Activated T-helper 17 cell treated with anti-CD3 and anti-CD28 coated beads, Interleukin-2, amount 50 U/mL, for 72 hours (primary cell): ENCODE data around the gene PRICKLE2. TPM values are rescaled to one million over a fixed set of nuclear protein-coding genes. Genes with fewer than 3 reads are reported as not detected.

Experiments used
- ATAC-seq: fragments of 150-1000 bp; cut with Tn5 transposase; replicated peaks from 2 replicates; pipeline ENCODE4 v1.10.0; 2021; ENCODE audit warnings: mild to moderate bottlenecking, moderate library complexity
- H3K27ac Mint-ChIP-seq: one replicate; pipeline ENCODE4 v1.8.0; 2022; ENCODE audit warnings: mixed read lengths
- H3K27me3 Mint-ChIP-seq: one replicate; pipeline ENCODE4 v1.8.0; 2022; ENCODE audit warnings: mixed read lengths
- H3K36me3 Mint-ChIP-seq: one replicate; pipeline ENCODE4 v1.8.0; 2022; ENCODE audit warnings: low read depth, mild to moderate bottlenecking, mixed read lengths
- H3K4me1 Mint-ChIP-seq: one replicate; pipeline ENCODE4 v1.8.0; 2022; ENCODE audit warnings: mixed read lengths
- H3K4me3 Mint-ChIP-seq: one replicate; pipeline ENCODE4 v1.8.0; 2022; ENCODE audit warnings: mild to moderate bottlenecking, mixed read lengths
- H3K9me3 Mint-ChIP-seq: one replicate; pipeline ENCODE4 v1.8.0; 2022; ENCODE audit warnings: mixed read lengths
- total RNA-seq, 2 donors: library from RNA; stranded (reverse); gene quantifications; one replicate each; pipeline ENCODE4 v1.2.3, GENCODE V29; 2022

The PRICKLE2 gene
- total RNA-seq, 2 donors from 2014 or later = not detected

DNA sequence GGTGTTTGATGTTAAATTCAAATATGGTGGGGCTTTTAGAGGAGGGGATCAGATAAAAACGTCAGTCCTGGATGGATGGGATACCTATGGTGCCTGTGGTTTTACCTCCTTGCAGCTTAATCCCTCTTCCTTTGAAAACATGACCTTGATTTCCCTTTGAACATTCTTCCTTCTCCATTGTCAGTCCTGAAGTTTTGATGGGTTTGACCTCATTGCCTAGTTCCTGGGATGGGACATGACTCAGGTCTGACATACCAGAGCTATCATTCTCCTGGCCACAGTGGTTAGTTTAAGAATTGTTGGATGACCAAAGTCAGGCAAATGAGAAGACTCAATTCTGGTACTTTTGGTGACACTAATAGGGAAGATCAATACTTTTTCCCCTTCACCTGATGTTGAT lies 87.2 kb downstream of the PRICKLE2 start:
- Mint-ChIP-seq H3K4me3 (no peak overlapping the region), H3K4me1 (no peaks in the 10 kb centered on the region), H3K27ac (no peak overlapping the region), H3K27me3 (peaks cover 3% of the 10 kb centered on the region), H3K36me3 (no peaks in the 10 kb centered on the region), H3K9me3 (no peaks in the 10 kb centered on the region)
- ATAC-seq = no peak

DNA sequence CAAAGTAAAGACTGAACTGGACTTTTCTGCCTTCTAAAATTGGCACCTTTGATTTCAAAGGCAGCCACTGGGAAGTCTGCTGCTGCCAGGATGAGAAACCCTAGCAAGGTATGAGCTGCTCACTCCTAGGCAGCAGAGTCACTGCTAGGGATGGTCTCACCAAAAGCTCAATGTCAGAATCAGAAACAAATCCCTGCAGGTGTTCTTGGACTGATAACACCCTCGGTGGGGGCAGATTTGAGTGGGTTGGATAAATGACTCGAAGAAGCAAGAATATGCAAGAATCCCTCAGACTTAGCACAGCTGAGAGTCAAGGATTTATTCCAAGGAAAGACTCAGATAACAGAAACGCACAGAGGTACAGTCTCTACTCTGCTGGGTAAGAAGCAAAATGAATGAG lies 90.4 kb downstream of the PRICKLE2 start:
- Mint-ChIP-seq H3K36me3 (no peaks in the 10 kb centered on the region), H3K4me3 (no peak overlapping the region), H3K27me3 (peaks cover 6% of the 10 kb centered on the region), H3K4me1 (no peaks in the 10 kb centered on the region), H3K9me3 (no peaks in the 10 kb centered on the region), H3K27ac (no peak overlapping the region)
- ATAC-seq = no peak

DNA sequence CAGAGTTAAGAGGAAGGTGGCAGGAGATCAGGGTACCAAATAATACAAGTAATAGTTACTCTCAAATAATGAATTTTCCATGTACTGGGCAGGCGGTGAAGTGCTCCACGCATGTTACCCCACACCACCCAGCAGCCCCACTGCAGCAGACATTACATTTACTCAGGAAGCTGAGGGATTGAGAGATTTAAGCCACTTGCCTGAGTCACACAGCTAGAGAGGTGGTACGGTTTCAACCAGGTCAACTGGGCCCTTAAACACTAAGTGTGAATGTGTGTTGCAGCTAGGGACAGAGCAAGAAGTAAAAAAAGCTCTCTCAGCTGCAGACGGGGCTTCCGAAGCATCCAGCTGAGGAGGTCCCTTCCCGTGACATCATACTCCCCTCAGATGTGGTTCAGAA lies 91.3 kb downstream of the PRICKLE2 start:
- Mint-ChIP-seq H3K27ac (no peak overlapping the region), H3K4me1 (no peaks in the 10 kb centered on the region), H3K36me3 (no peaks in the 10 kb centered on the region), H3K4me3 (no peak overlapping the region), H3K27me3 (peaks cover 12% of the 10 kb centered on the region), H3K9me3 (no peaks in the 10 kb centered on the region)
- ATAC-seq = no peak

DNA sequence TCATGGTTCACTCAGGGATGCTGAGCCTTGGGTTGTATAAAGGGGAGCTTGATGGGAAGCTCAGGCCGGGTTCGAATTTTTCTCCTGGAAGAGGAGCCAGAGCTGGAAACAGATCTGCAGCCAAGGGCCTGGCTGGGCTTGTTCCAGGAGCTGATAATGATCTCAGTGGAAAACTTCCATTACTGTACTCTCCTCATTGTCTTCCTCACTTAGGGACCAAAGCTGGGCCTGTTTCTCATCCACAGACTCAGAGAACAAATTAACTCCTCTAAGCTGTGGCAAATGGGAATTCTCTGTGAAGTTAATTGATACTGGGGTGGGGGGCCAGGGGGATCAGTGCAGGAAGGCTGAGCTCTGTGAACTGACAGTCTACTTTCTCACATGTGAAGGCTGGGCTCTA lies 92.0 kb downstream of the PRICKLE2 start:
- Mint-ChIP-seq H3K27ac (no peak overlapping the region), H3K36me3 (no peaks in the 10 kb centered on the region), H3K27me3 (peaks cover 15% of the 10 kb centered on the region), H3K4me3 (no peak overlapping the region), H3K4me1 (no peaks in the 10 kb centered on the region), H3K9me3 (no peaks in the 10 kb centered on the region)
- ATAC-seq = no peak

DNA sequence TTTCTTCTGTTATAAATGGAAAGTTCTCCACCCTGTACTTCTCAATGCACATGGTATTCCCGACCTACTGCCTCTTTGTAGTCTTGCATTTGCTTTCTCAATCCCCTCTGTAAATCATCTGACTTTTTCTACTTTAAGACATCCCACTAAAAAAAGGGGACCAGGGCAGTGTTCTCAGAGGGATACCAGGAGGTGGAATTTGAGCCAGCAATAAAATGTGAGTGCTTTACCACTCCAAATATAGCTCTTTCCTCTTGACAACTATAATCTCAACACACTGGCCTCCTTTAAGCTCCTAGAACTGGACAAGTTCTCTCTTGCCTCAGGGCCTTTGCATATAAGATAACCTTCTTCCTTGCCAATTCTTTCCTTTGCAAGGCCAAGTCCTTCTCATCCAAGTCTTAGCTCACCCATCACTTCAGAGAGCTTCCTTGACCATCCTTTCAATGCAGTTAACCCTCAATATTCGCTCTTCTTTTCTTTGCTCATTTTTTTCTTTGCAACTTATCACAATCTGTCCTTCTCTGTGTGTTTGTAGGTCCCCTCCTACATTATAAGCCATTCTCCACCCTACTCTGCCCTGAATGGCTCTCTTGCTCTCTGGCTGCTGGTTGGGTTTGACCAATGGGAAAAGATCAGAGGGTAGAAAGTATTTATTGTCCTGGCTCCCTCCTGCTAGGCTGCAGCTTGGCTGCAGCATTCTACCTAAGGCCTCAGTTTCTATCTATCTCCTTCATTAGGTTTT lies 93.4 kb downstream of the PRICKLE2 start:
- no peak overlapping the region for H3K27ac Mint-ChIP-seq
- ATAC-seq = no peak
- H3K9me3 Mint-ChIP-seq = no peaks in the 10 kb centered on the region
- no peaks in the 10 kb centered on the region for H3K4me1 Mint-ChIP-seq
- H3K36me3 Mint-ChIP-seq = no peaks in the 10 kb centered on the region
- peaks cover 24% of the 10 kb centered on the region for H3K27me3 Mint-ChIP-seq
- H3K4me3 Mint-ChIP-seq = no peak overlapping the region

DNA sequence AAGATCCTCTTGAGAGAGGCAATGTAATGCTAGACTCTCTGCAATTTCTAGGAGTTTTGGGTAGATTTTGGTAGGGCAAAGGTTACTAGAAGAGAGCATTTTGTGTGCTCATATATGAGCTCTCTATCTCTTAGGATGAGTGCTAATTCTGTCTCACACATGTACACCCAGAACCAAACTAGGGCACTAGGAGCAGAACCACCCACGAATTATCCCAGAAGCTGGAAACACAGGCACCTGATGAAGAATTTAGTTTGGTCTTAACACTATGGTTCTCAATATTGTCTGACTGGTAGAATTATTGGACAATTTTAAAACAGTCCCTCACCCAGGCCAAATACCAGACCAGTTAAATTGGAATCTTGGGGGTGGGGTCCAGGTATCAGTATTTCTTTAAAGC lies 94.8 kb downstream of the PRICKLE2 start:
- H3K9me3 Mint-ChIP-seq = no peaks in the 10 kb centered on the region
- H3K4me3 Mint-ChIP-seq = no peak overlapping the region
- no peaks in the 10 kb centered on the region for H3K4me1 Mint-ChIP-seq
- no peaks in the 10 kb centered on the region for H3K36me3 Mint-ChIP-seq
- peaks cover 25% of the 10 kb centered on the region for H3K27me3 Mint-ChIP-seq
- H3K27ac Mint-ChIP-seq = no peak overlapping the region
- no peak for ATAC-seq

DNA sequence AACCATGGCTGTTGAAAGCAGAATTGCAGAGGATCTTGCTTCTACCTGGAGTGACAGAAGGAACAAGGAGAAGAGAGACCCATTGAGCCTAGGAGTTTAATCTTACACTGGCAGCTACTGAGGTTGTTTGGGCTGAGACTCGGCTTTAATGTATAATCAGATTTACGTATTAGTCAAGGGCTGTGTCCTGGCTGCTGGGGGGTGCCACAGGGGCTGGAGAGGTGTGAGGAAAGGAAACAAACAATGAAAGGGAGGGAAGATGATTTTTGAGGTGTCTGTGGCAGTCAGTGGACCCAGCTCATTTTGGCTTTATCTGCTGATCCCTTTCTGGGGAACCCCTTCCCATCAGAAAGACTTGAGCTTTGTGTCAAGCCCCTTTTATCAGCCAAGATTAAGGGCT lies 95.7 kb downstream of the PRICKLE2 start:
- Mint-ChIP-seq H3K4me1 (no peaks in the 10 kb centered on the region), H3K27me3 (peaks cover 22% of the 10 kb centered on the region), H3K4me3 (no peak overlapping the region), H3K27ac (no peak overlapping the region), H3K36me3 (no peaks in the 10 kb centered on the region), H3K9me3 (no peaks in the 10 kb centered on the region)
- ATAC-seq = no peak

DNA sequence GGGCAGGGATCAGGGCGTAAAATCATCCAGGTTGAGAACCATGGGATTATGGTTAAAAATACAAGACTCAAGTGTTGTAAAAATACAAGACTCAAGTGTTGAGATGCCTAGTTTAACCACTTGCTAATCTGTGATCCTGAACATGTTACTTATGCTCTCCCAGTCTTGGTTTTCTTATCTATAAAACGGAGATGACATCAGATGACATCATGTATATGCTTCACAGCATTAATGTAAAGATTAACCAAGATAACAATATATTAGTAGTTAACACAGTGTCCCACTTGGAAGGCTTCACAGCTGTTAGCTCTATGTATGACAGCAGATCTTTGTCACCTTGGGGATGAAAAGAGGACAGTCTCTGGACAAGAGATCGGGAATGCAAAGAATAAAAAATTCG lies 96.2 kb downstream of the PRICKLE2 start:
- Mint-ChIP-seq H3K36me3 (no peaks in the 10 kb centered on the region), H3K27ac (no peak overlapping the region), H3K4me3 (no peak overlapping the region), H3K4me1 (no peaks in the 10 kb centered on the region), H3K27me3 (peaks cover 22% of the 10 kb centered on the region), H3K9me3 (no peaks in the 10 kb centered on the region)
- ATAC-seq = no peak

DNA sequence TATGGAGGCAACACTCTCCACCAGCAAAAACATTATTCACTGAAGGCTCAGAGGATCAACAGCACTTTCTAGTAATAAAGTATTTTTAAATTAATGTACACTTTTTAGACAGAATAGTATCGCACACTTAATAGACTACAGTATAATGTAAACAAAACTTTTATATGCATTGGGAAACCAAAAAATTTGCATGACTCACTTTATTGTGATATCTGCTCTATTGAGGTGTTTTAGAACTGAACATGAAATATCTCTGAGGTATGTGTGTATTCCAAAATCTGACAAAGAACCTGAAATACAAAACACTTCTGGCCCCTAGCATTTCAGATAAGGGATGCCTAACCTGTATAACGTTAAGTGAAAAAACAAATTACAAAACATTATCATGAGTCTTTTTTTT lies 99.7 kb downstream of the PRICKLE2 start:
- H3K9me3 Mint-ChIP-seq = no peaks in the 10 kb centered on the region
- no peak overlapping the region for H3K4me3 Mint-ChIP-seq
- H3K36me3 Mint-ChIP-seq = no peaks in the 10 kb centered on the region
- H3K4me1 Mint-ChIP-seq = no peaks in the 10 kb centered on the region
- no peak overlapping the region for H3K27ac Mint-ChIP-seq
- ATAC-seq = no peak
- peaks cover 27% of the 10 kb centered on the region for H3K27me3 Mint-ChIP-seq

DNA sequence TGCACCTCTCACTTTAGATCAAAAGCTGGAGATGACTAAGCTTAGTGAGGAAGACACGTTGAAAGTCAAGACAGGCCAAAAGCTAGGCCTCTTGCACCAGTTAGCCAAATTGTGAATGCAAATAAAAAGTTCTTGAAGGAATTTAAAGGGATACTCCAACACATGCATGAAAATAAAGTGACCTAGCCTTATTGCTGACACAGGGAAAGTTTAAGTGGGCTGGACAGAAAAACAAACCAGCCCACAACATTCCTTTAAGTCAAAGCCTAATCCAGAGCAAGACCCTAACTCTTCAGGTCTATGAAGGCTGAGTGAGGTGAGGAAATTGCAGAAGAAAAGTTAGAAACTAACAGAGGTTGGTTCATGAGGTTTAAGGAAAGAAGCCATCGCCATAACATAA lies 101.3 kb downstream of the PRICKLE2 start:
- Mint-ChIP-seq H3K4me1 (no peaks in the 10 kb centered on the region), H3K4me3 (no peak overlapping the region), H3K36me3 (no peaks in the 10 kb centered on the region), H3K9me3 (no peaks in the 10 kb centered on the region), H3K27me3 (peaks cover 23% of the 10 kb centered on the region), H3K27ac (no peak overlapping the region)
- no peak for ATAC-seq

DNA sequence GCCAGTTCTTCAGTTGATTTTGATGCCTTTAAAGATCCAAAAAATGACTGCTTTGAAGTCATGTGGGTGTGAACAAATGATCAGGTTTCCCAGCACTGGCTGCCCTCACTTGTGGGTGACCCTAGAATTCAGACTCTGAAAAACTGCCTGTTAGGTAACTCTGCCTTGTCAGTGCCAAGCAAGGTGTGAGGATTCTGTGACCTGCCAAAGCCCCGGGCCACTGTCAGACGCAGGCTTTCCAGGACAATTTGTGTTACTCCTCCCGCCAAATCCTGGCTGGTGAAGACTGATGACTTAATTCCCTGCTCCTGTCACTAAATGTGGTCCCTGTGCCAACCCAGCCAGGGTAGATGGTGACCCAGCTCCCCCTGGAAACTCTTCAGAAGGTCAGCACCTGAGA lies 102.8 kb downstream of the PRICKLE2 start:
- Mint-ChIP-seq H3K4me1 (no peaks in the 10 kb centered on the region), H3K9me3 (no peaks in the 10 kb centered on the region), H3K4me3 (no peak overlapping the region), H3K36me3 (no peaks in the 10 kb centered on the region), H3K27ac (no peak overlapping the region), H3K27me3 (peaks cover 26% of the 10 kb centered on the region)
- no peak for ATAC-seq

DNA sequence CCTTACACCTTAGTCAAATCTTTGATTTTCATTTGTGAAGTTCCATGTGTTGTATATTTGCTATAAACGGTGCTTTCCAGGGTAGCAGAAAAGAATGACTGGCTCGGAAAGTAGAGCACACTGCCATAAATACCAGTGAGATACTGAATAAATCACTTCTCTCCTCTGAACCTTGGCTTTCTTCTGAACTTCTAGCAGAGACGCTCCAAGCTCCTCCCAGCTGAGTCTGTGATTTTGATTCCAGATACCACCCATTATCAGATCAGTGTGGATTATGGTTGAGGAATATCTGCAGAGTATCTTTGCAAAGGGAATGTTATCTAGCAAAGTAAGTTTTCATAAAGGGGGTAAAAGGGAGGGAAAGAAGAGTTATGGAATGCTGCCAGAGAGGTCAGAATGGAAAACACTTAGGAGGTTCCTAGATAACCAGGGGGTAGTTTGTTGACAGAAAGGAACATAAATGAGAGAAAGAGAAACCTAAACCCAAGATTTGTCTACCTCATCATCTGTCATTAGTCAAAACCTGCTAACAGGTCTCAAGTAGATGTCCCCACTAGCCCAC lies 103.4 kb downstream of the PRICKLE2 start:
- Mint-ChIP-seq H3K27ac (no peak overlapping the region), H3K4me1 (no peaks in the 10 kb centered on the region), H3K36me3 (no peaks in the 10 kb centered on the region), H3K9me3 (no peaks in the 10 kb centered on the region), H3K4me3 (no peak overlapping the region), H3K27me3 (peaks cover 25% of the 10 kb centered on the region)
- no peak for ATAC-seq

DNA sequence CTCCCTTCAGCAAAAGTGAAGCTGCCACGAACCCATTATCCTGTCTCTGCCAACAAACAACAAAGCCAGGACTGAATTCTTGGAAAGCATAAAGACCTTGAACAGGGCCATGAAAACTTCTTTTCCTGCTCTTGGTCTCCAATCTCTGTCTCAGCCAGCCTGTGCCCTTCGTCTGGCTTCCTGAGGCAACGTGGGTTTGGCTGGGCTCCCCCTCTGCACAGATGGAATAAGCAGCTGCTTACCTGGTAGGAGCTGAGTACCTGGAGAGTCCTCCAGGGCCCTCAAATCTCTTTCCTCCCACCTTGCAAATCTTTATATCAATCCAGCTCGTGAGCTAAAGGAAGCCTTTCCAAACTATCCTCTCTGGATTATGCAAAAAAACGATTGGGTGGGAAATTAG lies 104.4 kb downstream of the PRICKLE2 start:
- no peak overlapping the region for H3K4me3 Mint-ChIP-seq
- H3K27me3 Mint-ChIP-seq = peaks cover 25% of the 10 kb centered on the region
- H3K27ac Mint-ChIP-seq = no peak overlapping the region
- H3K36me3 Mint-ChIP-seq = no peaks in the 10 kb centered on the region
- no peaks in the 10 kb centered on the region for H3K9me3 Mint-ChIP-seq
- no peak for ATAC-seq
- H3K4me1 Mint-ChIP-seq = no peaks in the 10 kb centered on the region

DNA sequence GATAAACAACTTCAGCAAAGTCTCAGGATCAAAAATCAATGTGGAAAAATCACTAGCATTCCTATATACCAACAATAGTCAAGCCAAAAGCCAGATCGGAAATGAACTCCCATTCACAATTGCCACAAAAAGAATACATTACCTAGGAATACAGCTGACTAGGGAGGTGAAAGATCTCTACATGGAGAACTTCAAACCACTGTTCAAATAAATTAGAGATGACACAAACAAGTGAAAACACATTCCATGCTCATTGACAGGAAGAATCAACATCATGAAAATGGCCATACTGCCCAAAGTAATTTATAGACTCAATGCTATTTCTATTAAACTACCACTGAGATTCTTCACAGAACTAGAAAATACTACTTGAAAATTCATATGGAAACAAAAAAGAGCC lies 107.8 kb downstream of the PRICKLE2 start:
- no peak overlapping the region for H3K4me3 Mint-ChIP-seq
- peaks cover 33% of the 10 kb centered on the region for H3K27me3 Mint-ChIP-seq
- no peaks in the 10 kb centered on the region for H3K36me3 Mint-ChIP-seq
- no peaks in the 10 kb centered on the region for H3K4me1 Mint-ChIP-seq
- H3K27ac Mint-ChIP-seq = no peak overlapping the region
- ATAC-seq = no peak
- peaks cover 10% of the 10 kb centered on the region for H3K9me3 Mint-ChIP-seq

DNA sequence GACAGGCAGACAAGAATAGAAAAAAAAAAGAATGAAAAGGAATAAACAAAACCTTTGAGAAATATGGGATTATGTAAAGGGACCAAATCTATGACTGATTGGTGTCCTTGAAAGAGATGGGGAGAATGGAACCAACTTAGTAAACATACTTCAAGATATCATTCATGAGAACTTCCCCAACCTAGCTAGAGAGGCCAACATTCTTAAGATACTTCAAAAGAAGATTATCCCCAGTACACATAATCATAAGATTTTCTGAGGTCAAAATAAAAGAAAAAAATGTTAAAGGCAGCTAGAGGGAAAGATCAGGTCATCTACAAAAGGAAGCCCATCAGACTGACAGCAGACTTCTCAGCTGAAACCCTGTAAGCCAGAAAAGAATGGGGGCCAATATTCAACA lies 110.6 kb downstream of the PRICKLE2 start:
- Mint-ChIP-seq H3K4me1 (no peaks in the 10 kb centered on the region), H3K36me3 (no peaks in the 10 kb centered on the region), H3K4me3 (no peak overlapping the region), H3K27me3 (peaks cover 42% of the 10 kb centered on the region), H3K27ac (no peak overlapping the region), H3K9me3 (peaks cover 10% of the 10 kb centered on the region)
- ATAC-seq = no peak
